T-helper 2 cell treated with Interferon-gamma antibody and Interleukin-4, amounts not matched to agents 5 μg/mL and 100 μg/mL, for 36 hours (primary cell): ENCODE results near the gene THYN1.

Experiments used
- DNase-seq: peaks from one replicate; pipeline ENCODE4 v3.0.0; 2021; ENCODE audit warnings: low spot score
- H3K27ac Mint-ChIP-seq: one replicate; pipeline ENCODE4 v1.8.0; 2021; ENCODE audit warnings: mild to moderate bottlenecking, mixed read lengths
- H3K27me3 Mint-ChIP-seq: one replicate; pipeline ENCODE4 v1.8.0; 2021; ENCODE audit warnings: low read depth, mixed read lengths
- H3K36me3 Mint-ChIP-seq: one replicate; pipeline ENCODE4 v1.8.0; 2021; ENCODE audit warnings: low read depth, mixed read lengths
- H3K4me1 Mint-ChIP-seq: one replicate; pipeline ENCODE4 v1.8.0; 2021; ENCODE audit warnings: low read depth, mixed read lengths
- H3K4me3 Mint-ChIP-seq: one replicate; pipeline ENCODE4 v1.8.0; 2022; ENCODE audit warnings: mild to moderate bottlenecking, moderate library complexity, mixed read lengths
- H3K9me3 Mint-ChIP-seq: one replicate; pipeline ENCODE4 v1.8.0; 2021; ENCODE audit warnings: mixed read lengths

THYN1 gene

DNA sequence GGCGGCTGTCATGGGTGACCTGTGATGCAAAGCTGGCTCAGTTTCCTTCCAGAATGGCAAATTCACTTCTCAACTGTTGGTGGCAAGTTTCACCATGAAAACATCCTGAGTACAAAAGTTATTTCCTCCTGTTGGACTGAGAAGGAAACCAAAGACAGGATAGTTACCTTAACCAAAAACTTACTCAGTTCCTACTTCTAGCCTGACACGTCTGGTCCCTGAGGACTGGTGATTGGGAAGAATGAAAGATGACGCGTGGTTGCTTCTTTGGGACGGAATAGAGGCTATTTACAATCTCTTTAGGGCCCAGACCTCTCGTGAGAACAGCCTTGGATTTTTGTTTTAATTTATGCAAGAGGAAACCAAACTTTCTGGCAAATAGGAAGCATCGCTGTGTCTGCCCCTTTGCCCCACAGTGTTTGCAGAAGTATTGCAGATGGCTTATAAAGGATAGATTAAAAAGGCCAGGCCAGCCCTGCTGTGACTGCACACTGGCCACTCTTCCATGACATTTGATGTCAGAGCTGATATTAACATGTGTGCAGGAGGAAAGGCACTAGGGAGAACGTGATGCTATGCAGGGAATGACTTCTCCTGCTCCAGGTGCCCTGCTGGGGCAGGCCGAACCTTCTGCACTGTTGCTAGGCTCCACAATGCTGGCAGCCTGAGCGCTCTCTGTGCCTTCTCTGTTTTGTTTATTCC, 21.0 kb downstream of the THYN1 start:
- H3K27ac Mint-ChIP-seq, result peak overlapping the region; percentile 24
- no peak for DNase-seq
- no peaks in the 10 kb centered on the region for H3K9me3 Mint-ChIP-seq
- H3K36me3 Mint-ChIP-seq, result peaks cover 18% of the 10 kb centered on the region
- H3K4me3 Mint-ChIP-seq, result no peak overlapping the region
- peaks cover 49% of the 10 kb centered on the region for H3K4me1 Mint-ChIP-seq
- H3K27me3 Mint-ChIP-seq, result no peaks in the 10 kb centered on the region

- Mint-ChIP-seq H3K4me3 (no peak overlapping the region), H3K4me1 (peaks cover 67% of the 10 kb centered on the region), H3K27ac (no peak overlapping the region)
Observed at GRCh38 chr11:134230339-134230738, 22.8 kb downstream of the THYN1 start.

DNA sequence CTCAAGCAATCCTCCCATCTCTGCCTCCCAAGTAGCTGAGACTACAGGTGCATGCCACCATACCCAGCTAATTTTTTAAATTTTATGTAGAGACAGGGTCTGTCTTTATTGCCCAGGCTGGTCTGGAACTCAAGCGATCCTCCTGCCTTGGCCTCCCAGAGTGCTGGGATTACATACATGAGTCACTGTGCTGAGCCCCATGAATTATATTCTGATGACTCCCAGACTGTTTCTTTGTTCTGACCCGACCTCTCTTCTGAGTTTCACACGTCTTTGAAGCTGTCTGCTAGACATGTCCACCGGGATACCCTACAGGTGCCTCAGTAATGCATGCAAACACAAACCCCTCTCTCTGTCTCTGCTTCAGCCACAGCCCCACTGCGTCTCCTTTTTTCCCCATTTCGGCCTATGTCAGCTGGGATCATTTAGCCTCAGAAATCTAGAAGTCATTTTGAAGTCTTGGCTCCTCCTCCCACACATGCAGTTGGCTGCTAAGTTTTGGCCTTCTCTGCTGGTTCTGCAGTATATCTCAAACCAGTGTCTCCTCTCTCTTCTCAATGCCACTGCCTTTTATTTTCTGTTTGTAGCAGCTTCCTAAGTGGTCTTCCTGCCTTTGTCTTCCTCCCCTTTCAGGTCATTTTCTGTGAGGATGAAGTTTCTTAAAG, 23.9 kb downstream of the THYN1 start:
- Mint-ChIP-seq H3K9me3 (no peaks in the 10 kb centered on the region), H3K27me3 (no peaks in the 10 kb centered on the region), H3K4me3 (no peak overlapping the region), H3K36me3 (peaks cover 14% of the 10 kb centered on the region), H3K4me1 (peaks cover 67% of the 10 kb centered on the region), H3K27ac (peak overlapping the region; percentile 28)
- DNase-seq, result no peak

More at GRCh38 chr11:134230339-134230738, 22.8 kb downstream of the THYN1 start:
- Mint-ChIP-seq H3K9me3 (no peaks in the 10 kb centered on the region), H3K36me3 (peaks cover 18% of the 10 kb centered on the region), H3K27me3 (no peaks in the 10 kb centered on the region)
- no peak for DNase-seq

GRCh38 chr11:134228625-134229024, 24.5 kb downstream of the THYN1 start:
- no peaks in the 10 kb centered on the region for H3K9me3 Mint-ChIP-seq

GRCh38 chr11:134226806-134227325, 26.3 kb downstream of the THYN1 start:
- peaks cover 68% of the 10 kb centered on the region for H3K4me1 Mint-ChIP-seq
- no peak overlapping the region for H3K27ac Mint-ChIP-seq
- no peak for DNase-seq
- H3K27me3 Mint-ChIP-seq, result no peaks in the 10 kb centered on the region
- H3K4me3 Mint-ChIP-seq, result peak overlapping the region; percentile 95
- H3K9me3 Mint-ChIP-seq, result no peaks in the 10 kb centered on the region
- H3K36me3 Mint-ChIP-seq, result peaks cover 29% of the 10 kb centered on the region

More at GRCh38 chr11:134228625-134229024, 24.5 kb downstream of the THYN1 start:
- H3K4me3 Mint-ChIP-seq, result no peak overlapping the region
- no peaks in the 10 kb centered on the region for H3K27me3 Mint-ChIP-seq
- H3K27ac Mint-ChIP-seq, result no peak overlapping the region
- H3K4me1 Mint-ChIP-seq, result peaks cover 67% of the 10 kb centered on the region
- peaks cover 19% of the 10 kb centered on the region for H3K36me3 Mint-ChIP-seq
- DNase-seq, result no peak

DNA sequence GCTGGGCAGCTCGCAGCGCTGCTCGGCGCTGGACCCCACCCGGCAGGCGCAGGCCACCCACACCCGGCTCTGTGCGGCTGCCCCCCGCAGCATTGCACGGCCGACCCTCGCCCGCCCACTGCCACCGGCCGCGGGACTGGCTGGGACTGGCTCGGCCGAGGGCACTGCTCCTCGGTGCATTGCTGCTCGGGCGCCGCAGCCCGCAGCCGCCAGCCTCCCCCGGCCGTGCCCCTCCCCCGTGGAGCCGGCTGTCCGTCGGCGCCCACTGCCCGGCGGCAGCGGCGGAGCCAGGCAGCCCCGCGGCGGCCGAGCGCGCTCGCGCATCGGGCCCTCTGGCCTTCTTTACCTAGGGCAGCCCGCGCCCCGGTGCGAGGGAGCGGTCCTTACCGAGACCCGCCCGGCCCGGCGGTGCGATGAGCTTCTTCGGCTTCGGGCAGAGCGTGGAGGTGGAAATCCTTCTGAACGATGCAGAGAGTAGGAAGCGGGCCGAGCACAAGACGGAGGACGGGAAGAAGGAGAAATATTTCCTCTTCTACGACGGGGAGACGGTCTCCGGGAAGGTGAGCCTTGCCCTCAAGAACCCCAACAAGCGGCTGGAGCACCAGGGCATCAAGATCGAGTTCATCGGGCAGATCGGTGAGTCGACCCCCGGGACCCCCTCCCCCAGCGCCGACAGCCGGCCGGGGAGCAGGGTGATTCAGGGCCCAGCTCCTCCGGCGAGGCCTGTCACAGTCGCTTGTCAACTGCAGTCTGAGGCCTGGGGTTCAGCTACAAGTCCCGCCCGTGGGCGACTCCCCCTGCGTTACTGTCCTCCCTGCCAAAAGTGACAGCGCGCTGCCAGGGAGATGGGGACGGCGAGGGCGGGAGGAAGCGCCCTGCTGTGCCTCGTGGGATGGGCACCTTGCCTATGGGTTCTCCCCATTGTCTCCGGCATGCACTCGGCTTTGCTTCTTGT, 28.2 kb downstream of the THYN1 start:
- Mint-ChIP-seq H3K4me3 (peak overlapping the region; percentile 95), H3K36me3 (peaks cover 37% of the 10 kb centered on the region)
- DNase-seq, result peak; percentile 71

GRCh38 chr11:134223836-134224709, 29.1 kb downstream of the THYN1 start, which contains the start of the genes NCAPD3 and VPS26B:
NCAPD3 (minus strand) TSS chr11:134223967; CDS start chr11:134223926, 41 bp downstream.
VPS26B (plus strand) TSS chr11:134224671; CDS start chr11:134225123, 452 bp downstream.
- Mint-ChIP-seq H3K4me3 (peak within 1 kb of the TSS; percentile 96), H3K27me3 (no peaks in the 10 kb centered on the region), H3K4me1 (peaks cover 62% of the 10 kb centered on the region)

More for the DNA sequence above, 28.2 kb downstream of the THYN1 start:
- Mint-ChIP-seq H3K27ac (peak overlapping the region; percentile 94), H3K27me3 (no peaks in the 10 kb centered on the region), H3K9me3 (no peaks in the 10 kb centered on the region), H3K4me1 (peaks cover 68% of the 10 kb centered on the region)

GRCh38 chr11:134223121-134223520, 30.0 kb downstream of the THYN1 start:
- DNase-seq, result peak; percentile 9
- H3K9me3 Mint-ChIP-seq, result no peaks in the 10 kb centered on the region
- H3K36me3 Mint-ChIP-seq, result peaks cover 45% of the 10 kb centered on the region
- peak overlapping the region; percentile 96 for H3K4me3 Mint-ChIP-seq
- H3K27me3 Mint-ChIP-seq, result no peaks in the 10 kb centered on the region
- peaks cover 65% of the 10 kb centered on the region for H3K4me1 Mint-ChIP-seq
- peak overlapping the region; percentile 95 for H3K27ac Mint-ChIP-seq

More at GRCh38 chr11:134223836-134224709, 29.1 kb downstream of the THYN1 start, which contains the start of the genes NCAPD3 and VPS26B:
- peak; percentile 95 for DNase-seq
- Mint-ChIP-seq H3K9me3 (no peaks in the 10 kb centered on the region), H3K27ac (peak within 1 kb of the TSS; percentile 97), H3K36me3 (peaks cover 36% of the 10 kb centered on the region)

DNA sequence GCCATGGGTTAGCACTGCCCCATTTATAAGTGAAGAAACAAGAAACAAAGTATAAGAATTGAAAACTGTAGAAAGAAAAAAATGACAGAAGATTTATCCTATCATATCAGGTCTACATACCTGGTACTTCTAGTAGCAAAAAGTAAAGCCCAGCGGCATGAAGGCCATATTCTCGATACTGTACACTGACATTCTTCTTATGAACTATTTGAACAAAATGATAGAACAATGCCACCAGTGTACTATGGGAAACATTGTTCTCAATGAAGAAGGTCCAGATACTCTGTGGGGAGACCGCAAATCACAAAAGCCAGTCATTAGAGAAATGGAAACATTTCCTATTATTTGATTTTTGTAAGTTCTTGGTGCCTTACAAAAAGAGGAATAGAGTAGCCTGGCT, 36.3 kb downstream of the THYN1 start:
- Mint-ChIP-seq H3K4me1 (peaks cover 41% of the 10 kb centered on the region), H3K27me3 (no peaks in the 10 kb centered on the region), H3K27ac (no peak overlapping the region), H3K4me3 (no peak overlapping the region), H3K36me3 (peaks cover 50% of the 10 kb centered on the region), H3K9me3 (no peaks in the 10 kb centered on the region)
- DNase-seq, result no peak

- DNase-seq, result no peak
- Mint-ChIP-seq H3K4me3 (no peak overlapping the region), H3K27me3 (no peaks in the 10 kb centered on the region), H3K9me3 (no peaks in the 10 kb centered on the region), H3K4me1 (peaks cover 43% of the 10 kb centered on the region), H3K36me3 (peaks cover 58% of the 10 kb centered on the region), H3K27ac (no peak overlapping the region)
Observed at GRCh38 chr11:134215836-134216235, 37.3 kb downstream of the THYN1 start.

DNA sequence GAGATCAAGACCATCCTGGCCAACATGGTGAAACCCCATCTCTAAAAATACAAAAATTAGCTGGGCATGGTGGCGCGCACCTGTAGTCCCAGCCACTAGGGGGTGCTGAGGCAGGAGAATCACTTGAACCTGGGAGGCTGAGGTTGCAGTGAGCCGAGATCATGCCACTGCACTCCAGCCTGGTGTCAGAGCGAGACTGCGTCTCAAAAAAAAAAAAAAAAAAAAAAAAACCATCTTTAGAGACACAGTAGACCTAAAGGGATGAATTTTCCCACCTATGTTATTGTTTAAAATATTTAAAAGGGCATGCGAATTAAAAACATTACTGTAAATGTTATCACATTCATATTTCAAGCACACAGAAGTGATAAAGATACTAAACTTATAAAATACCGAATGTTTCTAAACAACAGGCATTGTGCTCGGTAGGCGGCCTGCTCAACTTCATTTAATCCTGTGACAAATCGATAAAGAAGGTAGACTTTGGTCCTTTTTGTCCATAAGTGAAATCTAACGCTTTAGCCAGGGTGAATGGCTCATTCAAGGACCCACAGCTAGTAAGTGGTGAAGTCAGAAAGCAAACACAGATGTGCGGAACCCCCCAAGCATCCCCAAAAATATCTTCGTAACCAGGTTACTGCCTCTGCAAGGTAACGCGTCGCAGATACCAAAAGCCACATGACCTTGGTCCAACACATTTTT, 45.5 kb downstream of the THYN1 start:
- H3K4me3 Mint-ChIP-seq, result no peak overlapping the region
- peaks cover 74% of the 10 kb centered on the region for H3K36me3 Mint-ChIP-seq
- peak overlapping the region; percentile 31 for H3K27ac Mint-ChIP-seq
- H3K9me3 Mint-ChIP-seq, result no peaks in the 10 kb centered on the region
- peaks cover 17% of the 10 kb centered on the region for H3K4me1 Mint-ChIP-seq
- peak; percentile 50 for DNase-seq
- no peaks in the 10 kb centered on the region for H3K27me3 Mint-ChIP-seq

- DNase-seq, result no peak
- Mint-ChIP-seq H3K4me3 (no peak overlapping the region), H3K36me3 (peaks cover 72% of the 10 kb centered on the region), H3K4me1 (peaks cover 9% of the 10 kb centered on the region), H3K27me3 (no peaks in the 10 kb centered on the region), H3K9me3 (no peaks in the 10 kb centered on the region), H3K27ac (no peak overlapping the region)
Observed at GRCh38 chr11:134206185-134206584, 47.0 kb downstream of the THYN1 start.
